HG03060 (cell line): ENCODE measurements around the gene FAM161A.
"Not testable (repeated sequence)": the region's sequence is repeated elsewhere in the genome, so short reads cannot be mapped to it uniquely, and the experiment has no call there.

Source experiments
- ATAC-seq: cut with Tn5 transposase; IDR thresholded peaks from one replicate; pipeline ENCODE4 v1.9.1; 2021; ENCODE audit warnings: low read depth, moderate number of reproducible peaks; ENCODE audit not compliant: unreplicated experiment

The FAM161A gene, protein sequence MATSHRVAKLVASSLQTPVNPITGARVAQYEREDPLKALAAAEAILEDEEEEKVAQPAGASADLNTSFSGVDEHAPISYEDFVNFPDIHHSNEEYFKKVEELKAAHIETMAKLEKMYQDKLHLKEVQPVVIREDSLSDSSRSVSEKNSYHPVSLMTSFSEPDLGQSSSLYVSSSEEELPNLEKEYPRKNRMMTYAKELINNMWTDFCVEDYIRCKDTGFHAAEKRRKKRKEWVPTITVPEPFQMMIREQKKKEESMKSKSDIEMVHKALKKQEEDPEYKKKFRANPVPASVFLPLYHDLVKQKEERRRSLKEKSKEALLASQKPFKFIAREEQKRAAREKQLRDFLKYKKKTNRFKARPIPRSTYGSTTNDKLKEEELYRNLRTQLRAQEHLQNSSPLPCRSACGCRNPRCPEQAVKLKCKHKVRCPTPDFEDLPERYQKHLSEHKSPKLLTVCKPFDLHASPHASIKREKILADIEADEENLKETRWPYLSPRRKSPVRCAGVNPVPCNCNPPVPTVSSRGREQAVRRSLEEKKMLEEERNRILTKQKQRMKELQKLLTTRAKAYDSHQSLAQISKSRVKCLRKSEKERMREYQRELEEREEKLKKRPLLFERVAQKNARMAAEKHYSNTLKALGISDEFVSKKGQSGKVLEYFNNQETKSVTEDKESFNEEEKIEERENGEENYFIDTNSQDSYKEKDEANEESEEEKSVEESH

DNA sequence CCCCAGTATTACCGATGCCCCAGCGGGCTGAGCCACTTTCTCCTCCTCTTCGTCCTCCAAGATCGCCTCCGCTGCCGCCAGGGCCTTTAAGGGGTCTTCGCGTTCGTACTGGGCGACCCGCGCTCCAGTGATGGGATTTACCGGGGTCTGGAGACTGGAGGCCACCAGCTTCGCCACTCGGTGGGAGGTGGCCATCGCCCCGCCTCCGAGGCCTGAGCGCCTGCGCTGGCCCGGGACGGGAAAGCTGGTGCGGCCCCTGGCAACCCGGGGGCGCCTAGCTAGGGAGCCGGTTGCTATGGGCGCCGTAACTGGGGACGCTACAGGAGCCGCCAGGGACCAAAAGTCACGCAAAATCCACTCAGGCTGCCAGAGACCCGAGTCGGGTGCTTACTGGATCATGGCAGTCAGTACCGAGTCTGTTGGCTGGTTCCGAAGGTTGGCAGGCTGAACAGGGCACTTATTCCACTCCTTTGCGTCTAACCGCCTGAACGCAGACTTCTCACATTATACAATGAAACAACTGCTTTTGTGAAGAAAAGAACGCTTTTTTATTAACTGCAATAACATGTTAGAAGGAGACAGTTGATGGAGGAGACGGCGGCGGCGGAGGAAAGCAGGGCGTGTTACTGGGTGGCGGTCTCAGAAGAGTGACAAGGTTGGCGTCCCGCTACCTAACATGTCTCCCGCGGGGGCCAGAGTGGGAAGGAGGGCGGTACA, at the start of gene FAM161A:
Gene FAM161A, minus strand, starts transcription at position 214 of the 717 bp plus-strand sequence. Its CDS starts 19 bp downstream, at position 195.
- peak; percentile 26 for ATAC-seq

DNA sequence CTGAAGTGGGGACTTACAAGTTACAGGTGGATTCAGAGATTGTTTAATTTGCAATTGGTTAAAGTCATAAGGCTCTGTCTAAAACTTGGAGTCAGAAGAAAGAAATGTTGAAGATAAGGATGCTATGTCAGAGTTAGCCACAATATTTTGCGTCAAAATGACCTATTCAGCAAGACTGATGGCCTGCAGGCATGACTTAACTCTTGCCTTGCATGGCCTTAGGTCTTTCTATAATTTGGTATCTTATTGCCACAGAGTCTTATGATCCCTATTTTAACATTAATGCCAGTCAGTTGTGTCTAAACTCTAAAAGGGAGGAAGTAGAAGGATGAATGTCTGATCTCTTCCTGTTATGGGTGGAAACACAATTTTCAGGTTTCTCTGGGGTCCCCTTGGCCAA, 46.4 kb upstream of the FAM161A start:
- ATAC-seq, result no peak

DNA sequence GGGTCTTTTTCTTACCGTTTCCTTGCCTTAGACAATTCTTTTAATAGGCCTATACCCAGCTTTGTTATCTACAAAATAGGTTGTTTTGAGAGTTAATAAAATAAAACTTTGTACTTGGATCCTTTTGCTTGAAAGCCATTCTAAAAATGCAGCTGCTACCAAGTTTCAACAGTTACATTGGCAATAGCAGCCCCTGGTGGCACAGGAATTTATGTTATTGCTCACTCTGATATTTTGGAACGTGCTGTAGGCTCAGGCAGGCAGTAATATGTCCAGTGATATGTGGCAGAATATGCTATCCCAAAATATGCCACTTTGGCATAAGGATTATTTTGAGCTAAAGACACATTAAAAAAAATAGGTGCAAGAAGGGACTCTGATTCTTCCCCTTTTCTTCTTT, 45.0 kb upstream of the FAM161A start:
- ATAC-seq, result no peak

DNA sequence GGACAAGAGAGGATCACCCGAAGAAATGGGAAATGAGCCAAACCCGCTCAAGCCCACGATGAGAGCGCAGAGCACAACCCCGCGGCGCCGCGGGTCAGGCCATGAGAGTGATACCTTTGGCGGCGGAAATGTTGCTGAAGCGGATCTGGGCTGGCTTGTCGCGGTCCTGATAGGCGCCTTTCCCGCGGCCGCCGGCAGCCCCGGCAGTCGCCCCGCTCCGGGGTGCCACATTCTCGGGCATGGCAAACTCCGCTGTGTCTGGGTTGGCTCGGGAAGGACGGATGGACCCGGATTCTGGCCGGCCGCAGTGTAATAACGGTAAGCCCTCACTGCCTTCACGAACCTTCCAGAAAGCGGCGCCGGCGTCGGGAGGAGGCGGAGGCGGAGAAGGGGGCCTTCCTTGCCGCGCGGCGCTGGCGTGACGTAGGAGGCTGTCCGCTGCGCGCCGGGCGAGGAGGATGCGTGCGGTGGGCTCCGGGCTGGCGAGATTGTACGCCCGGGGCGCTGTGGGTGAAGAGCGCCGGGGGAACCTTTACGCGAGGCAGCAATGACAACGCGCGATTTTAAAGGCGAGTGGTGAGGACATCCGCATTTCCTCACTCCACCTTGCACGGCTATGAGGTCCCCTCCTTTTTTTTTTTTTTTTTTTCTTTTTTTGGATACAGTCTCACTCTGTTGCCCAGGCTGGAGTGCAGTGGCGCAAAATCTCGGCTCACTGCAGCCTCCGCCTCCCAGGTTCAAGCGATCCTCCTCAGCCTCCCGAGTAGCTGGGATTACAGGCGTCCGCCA, 34.6 kb upstream of the FAM161A start, which contains the start of gene CCT4:
Gene CCT4, minus strand, starts transcription at position 390 of the 789 bp plus-strand sequence. Its CDS starts 149 bp downstream, at position 241.
- peak; percentile 68 for ATAC-seq

DNA sequence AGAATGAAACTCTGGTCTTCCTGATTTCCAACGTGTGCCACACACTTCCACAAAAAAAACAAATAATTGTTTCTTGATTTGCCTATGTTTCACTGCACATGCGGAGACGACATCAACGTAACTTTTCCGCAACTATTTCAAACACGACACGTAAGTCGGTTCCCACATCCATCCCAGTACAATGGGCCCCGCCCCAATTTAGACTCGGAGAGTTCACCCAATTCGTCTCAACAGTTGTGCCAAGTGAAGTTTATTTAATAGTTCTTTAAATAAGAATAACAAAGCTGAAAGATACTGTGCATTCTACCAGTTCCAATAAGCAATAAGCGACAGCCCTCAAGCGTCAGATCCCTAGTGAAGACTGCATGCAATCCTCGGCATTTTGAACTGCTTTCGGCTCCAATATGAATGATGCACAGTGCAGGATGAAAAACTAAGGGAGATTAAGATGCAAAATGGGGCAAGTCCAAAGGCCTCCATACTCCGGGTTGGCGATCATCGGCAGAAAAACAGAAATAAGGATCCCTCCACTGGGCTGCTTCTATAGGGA, 33.9 kb upstream of the FAM161A start:
- no peak for ATAC-seq

DNA sequence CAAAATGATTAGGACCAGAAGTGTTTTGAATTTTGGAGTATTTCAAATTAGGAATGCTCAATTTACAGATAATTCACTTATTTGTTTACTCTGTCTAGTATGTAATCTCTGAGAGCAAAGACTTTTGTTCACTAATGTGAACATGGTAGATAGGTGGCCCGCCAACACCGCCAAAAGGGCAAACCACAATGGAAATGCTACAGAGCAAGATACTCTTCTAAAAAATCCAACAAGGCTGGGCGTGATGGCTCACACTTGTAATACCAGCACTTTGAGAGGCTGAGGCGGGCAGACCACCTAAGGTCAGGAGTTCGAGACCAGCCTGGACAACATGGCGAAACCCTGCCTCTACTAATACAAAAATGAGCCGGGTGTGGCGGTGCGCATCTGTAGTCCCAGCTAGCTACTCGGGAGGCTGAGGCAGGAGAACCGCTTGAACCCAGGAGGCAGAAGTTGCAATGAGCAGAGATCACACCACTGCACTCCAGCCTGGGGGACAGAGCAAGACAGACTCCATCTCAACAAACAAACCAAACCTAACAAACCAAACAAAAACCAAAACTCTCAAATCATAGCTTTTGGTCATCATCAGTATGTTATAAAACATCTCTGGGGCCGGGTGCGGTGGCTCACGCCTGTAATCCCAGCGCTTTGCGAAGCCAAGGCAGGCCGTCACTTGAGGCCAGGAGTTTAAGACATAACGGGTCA, 32.2 kb upstream of the FAM161A start:
- no peak for ATAC-seq

DNA sequence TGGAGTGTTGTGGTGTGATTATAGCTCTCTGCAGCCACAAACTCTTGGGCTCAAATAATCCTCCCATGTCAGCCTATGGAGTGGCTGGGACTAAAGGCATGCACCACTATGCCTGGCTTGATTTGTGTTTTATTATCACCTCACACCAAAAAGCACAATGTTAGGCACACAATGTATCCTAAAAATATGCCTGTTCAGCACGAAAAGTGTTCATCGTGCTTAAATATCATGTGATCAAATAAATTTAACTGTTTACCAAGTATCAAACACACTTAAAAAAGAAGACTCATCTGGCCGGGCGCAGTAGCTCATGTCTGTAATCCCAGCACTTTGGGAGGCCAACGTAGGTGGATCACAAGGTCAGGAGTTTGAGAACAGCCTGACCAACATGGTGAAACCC, 29.0 kb upstream of the FAM161A start:
- no peak for ATAC-seq

DNA sequence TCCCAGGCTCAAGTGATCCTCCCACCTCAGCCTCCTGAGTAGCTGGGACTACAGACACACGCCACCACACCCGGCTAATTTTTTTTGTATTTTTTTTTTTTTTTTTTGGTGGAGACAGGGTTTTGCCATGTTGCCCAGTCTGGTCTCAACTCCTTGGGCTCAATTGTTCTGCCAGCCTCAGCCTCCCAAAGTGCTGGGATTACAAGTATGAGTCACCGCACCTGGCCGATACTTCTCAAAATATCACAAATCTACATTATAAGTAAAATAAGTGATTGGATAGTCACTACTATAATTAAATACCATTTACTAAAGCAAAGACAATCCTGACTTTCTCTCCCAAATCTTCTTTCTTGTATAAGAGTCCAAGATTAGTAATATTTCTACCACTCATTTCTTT, 25.5 kb upstream of the FAM161A start:
- ATAC-seq, result not testable (repeated sequence)

DNA sequence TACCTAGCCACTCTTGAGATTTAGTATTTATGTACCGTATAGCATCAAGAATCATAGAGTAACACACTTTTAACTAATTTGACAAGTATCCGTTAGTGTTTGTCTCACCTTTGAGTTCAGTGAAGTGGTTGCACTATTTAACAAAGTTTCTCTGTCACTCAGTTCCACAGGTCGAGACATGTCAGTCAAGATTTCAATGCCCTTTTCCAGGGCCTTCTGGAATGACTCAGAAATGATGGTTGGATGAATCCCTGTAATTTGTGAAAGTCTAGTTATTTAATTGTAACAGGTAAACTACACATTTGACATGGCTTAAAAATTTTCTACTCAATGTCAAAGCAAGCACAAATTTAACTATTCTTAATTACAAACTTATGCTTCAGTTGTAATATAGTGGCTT, 24.9 kb upstream of the FAM161A start:
- no peak for ATAC-seq

DNA sequence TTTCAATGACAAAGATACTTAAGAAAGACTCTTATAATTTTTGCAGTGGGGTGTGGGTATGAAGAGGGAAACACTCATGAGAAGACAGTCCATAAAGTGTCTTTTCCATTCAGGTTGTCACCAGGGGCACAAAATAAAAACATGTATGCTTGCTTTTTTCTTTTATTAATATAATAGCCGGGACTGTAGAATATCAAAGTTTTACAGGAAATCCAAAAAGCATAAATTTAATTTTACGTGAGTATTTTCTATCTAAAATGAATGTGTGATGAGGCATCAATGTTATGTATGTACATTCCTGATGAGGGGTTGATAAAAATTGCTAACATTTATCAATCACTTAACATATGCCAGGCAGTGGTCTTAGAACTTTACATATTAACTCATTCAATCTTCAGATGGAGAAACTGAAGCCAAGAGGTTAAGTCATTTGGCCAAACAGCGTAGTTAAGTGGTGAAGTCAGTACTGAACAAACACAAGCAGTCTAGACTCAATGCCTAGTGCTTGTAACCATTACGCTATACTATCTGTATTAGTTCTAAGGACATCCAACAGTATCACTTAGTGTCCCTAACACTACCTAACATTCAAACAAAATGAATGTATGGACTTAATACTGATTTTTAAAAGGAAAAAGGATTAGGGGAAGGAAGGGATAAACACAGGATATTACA, 23.8 kb upstream of the FAM161A start:
- no peak for ATAC-seq

DNA sequence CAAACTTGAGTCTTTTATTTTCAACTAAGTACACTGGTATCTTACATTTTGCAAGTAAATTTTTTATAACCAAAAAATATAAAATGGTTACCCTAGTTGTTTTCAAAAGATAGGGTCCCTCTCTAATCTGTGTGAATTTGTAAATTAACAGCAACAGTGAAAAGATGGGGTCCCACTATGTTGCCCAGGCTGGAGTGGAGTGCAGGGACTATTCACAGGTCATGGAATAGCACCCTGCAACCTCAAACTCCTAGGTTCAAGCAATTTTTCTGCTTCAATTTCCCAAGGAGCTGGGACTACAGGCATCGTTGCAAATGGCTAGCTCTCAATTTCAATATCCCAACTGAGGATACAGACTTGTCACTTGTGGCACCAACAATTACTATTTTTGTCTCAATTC, 22.5 kb upstream of the FAM161A start:
- no peak for ATAC-seq

DNA sequence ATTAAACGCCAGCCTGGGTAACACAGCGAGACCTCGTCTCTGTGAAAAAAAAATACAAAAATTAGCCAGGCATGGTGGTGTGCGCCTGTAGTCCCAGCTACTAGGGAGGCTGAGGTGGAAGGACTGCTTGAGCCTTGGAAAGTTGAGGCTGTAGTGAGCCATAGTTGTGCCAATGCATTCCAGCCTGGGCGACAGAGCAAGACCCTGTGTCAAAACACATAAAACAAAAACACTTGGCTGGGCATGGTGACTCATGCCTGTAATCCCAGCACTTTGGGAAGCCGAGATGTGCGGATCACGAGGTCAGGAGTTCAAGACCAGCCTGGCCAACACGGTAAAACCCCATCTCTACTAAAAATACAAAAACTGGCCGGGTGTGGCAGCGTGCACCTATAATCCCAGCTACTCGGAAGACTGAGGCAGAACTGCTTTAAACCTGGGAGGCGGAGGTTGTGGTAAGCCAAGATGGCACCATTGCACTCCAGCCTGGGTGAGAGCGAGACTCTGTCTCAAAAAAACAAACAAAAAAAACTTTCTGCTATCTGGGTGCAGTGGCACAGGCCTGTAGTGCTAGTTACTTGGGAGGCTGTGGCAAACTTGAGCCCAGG, 12.7 kb upstream of the FAM161A start:
- ATAC-seq, result not testable (repeated sequence)

DNA sequence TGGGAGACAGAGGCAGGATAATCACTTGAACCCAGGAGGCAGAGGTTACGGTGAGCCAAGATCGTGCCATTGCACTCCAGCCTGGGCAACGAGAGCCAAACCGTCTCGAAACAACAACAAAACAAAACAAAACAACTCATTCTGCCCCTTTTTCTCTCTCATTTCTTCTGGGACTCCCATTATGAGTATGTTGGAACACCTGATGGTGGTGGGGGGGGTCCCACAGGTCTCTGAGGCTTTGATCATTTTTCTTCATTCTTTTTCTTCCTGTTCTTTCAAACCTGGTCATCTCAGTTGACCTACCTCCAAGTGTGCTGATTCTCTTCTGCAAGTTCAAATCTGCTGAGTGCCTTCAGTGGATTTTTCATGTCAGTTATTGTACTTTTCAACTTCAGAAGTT, 8.2 kb upstream of the FAM161A start:
- no peak for ATAC-seq

DNA sequence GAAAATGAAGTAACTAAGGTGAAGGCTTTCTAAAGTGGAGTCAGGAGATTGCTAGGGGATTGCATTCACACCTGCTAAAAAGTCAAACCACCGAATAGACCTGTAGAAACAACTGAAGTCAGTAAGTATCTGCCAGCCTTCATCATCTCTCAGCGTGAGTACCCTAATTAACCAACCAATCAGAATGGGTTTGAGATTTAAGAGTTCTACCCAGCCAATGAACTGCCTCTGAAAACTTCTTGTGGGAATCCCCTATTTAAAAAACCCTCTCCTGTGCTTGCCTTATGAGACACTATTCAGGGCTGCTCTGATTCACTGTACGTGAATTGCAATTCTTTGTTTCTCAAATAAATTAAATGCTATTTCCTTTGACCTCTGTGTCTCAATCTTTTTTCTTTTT, 3.4 kb upstream of the FAM161A start:
- no peak for ATAC-seq

DNA sequence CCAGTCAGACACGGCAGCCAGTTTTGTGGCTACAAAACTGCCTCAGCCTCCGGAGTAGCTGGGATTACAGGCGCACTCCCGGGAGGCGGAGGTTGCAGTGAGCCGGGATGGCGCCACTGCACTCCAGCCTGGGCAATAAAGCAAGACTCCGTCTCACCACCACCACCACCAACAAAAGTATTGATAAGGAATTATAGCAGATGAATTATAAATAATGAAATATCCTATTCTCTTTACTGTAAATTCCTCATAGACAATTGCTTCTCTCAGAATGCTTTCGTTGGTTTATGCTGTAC, 1.4 kb upstream of the FAM161A start:
- ATAC-seq, result no peak

DNA sequence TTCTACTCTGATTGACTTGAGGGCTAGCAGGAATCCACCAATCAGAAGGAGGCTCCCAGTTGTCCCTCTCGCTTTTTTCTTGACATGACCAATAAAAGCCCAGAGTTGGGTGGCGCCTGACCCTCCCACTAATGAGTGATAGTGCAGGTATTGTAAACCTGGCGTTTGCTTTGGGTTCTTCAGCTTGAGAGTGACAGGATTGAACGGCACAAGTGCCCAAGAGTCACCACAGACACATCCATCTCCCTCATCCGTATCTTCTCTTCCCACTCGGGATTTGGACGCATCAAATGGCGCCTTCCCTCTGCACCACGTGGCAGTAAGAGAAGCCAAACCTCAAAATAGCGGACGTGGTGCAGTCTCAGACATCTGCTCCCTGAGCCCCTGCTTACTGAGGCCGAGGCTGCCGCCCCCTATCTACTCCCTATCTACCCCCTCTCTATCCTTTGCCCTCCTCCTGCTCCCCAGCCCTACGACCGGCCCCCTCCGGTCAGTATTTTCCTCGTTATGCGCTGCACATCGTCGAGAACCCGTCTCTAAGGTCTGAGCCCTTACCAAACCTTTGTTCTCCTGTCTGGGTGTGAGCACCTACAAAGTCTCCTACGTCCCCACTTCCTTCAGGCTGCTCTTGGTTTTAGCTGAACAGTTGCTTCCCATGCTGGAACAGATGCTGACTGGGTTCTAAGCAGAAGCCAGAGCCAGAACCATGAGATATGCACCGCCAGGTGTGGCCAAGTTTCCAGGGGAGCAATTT, 881 bp upstream of the FAM161A start:
- peak; percentile 86 for ATAC-seq

DNA sequence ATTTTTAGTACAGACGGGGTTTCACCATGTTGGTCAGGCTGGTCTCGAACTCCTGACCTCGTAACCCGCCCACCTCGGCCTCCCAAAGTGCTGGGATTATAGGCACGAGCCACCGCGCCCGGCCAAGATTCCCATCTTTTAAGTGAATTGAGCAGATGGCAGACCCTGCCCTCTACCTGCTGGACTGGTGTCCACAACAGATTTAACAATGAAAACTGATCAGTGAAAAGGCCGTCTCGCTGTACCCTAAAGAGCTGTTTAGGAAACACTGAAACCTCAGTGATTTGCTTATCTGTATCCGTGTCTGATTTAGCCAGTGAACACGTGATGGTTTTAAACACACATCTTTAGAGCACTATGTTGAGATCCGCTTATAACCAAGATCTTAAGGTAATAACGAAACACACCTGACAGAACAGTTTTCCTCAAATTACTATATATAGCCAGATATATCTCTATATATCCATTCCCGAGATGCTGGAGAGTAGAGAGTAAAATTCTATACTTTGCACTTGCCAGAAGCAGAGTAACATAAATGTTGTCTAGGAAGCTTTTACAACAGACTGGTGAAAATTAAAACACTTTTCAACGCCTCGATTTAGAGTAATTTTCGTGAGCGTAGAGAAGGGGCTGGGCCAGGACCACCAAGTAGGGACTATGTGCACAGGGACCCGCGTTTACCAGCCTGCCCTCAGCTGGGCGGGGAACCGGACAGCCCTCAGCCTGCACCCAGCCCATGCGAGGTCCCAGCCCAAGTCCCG, 594 bp downstream of the FAM161A start:
- ATAC-seq, result peak; percentile 19
